GM21576 (cell line): Measurements from ENCODE around the gene SYT1.
A peak's percentile ranks its signal among the peaks of the same experiment; 100 is the strongest.

ENCODE experiments used
- ATAC-seq: cut with Tn5 transposase; IDR thresholded peaks from one replicate; pipeline ENCODE4 v1.9.1; 2021; ENCODE audit warnings: mild to moderate bottlenecking, moderate library complexity; ENCODE audit not compliant: unreplicated experiment

SYT1 gene

GRCh38 chr12:79380402-79380801, 515.8 kb downstream of the SYT1 start:
- no peak for ATAC-seq

GRCh38 chr12:79381248-79382208, 517.0 kb downstream of the SYT1 start:
- ATAC-seq: no peak

- ATAC-seq: no peak
Measured at GRCh38 chr12:79384551-79384950, 520.0 kb downstream of the SYT1 start.

GRCh38 chr12:79388011-79388410, 523.4 kb downstream of the SYT1 start:
- ATAC-seq: no peak

GRCh38 chr12:79393842-79394241, 529.3 kb downstream of the SYT1 start:
- no peak for ATAC-seq

- ATAC-seq: no peak
Measured at GRCh38 chr12:79397609-79398008, 533.0 kb downstream of the SYT1 start.

GRCh38 chr12:79400481-79400880, 535.9 kb downstream of the SYT1 start:
- no peak for ATAC-seq

GRCh38 chr12:79402606-79403005, 538.0 kb downstream of the SYT1 start:
- no peak for ATAC-seq

- ATAC-seq: no peak
Measured at GRCh38 chr12:79406993-79407392, 542.4 kb downstream of the SYT1 start.

- peak; percentile 85 for ATAC-seq
Measured at GRCh38 chr12:79407671-79408622, 543.4 kb downstream of the SYT1 start.

- no peak for ATAC-seq
Measured at GRCh38 chr12:79408689-79409088, 544.1 kb downstream of the SYT1 start.

- no peak for ATAC-seq
Measured at GRCh38 chr12:79409562-79409961, 545.0 kb downstream of the SYT1 start.

- no peak for ATAC-seq
Measured at GRCh38 chr12:79411791-79412190, 547.2 kb downstream of the SYT1 start.

GRCh38 chr12:79413796-79414195, 549.2 kb downstream of the SYT1 start:
- no peak for ATAC-seq

- no peak for ATAC-seq
Measured at GRCh38 chr12:79414252-79414651, 549.7 kb downstream of the SYT1 start.

GRCh38 chr12:79415321-79415720, 550.7 kb downstream of the SYT1 start:
- ATAC-seq: no peak

- ATAC-seq: no peak
Measured at GRCh38 chr12:79415746-79416435, 551.3 kb downstream of the SYT1 start.

- no peak for ATAC-seq
Measured at GRCh38 chr12:79420146-79420618, 555.6 kb downstream of the SYT1 start.

- no peak for ATAC-seq
Measured at GRCh38 chr12:79421236-79421740, 556.7 kb downstream of the SYT1 start.

- no peak for ATAC-seq
Measured at GRCh38 chr12:79422060-79422812, 557.7 kb downstream of the SYT1 start.
